ENCODE results near the gene SUSD4. TPM values are rescaled to one million over a fixed set of nuclear protein-coding genes. Genes with fewer than 3 reads are reported as not detected.

The SUSD4 gene
- total and polyA plus RNA-seq, 9 of the 15 experiments (the other 6 are each of a cell fraction or from before 2014, with no cell fraction given): 0.06 to 1.7 (median 0.09) TPM; not detected in 4

DNA sequence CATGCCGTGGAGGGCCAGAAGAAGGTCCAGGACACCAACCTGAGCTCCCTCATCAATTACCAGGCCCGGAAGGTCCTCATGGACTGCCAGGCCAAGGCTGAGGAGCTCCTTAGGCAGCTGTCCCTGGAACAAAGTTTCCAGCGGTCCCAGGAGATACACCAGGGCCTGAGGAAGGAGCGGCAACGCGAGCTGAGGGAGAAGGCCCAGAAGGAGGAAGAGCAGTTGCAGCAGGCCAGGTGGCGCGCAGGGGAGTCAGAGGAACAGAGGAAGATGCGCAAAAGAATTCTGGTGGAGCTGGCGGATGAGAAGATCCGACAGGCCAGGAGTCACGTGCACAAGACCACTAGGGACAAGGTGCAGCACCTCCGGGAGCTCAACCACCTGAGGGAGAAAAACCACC is 30.7 kb upstream of the SUSD4 start:
- H3K36me3 ChIP-seq (ENCODE audit: control insufficient read depth, insufficient read depth, low read length): no peaks in the 10 kb centered on the region
- no peaks in the 10 kb centered on the region for H3K79me2 ChIP-seq (ENCODE audit: control insufficient read depth, insufficient read depth, low read length)
- H3K9me1 ChIP-seq (ENCODE audit: control insufficient read depth, insufficient read depth, low read length): no peaks in the 10 kb centered on the region
- intact Hi-C loops (cut with micrococcal nuclease): no loop called here
- H3K9ac ChIP-seq (ENCODE audit: insufficient read depth in 1 of 2, low read depth in 2 of 2, low read length in 2 of 2): no peak overlapping the region; a peak in 1 of 4 replicates
- H3K27ac ChIP-seq (ENCODE audit: extremely low read depth, low read depth, low read length): no peak overlapping the region
- no peaks in the 10 kb centered on the region for H4K20me1 ChIP-seq (replicated peaks; ENCODE audit: control insufficient read depth, insufficient read depth, low read length)
- peaks cover 0 to 14% of the 10 kb centered on the region in 2 experiments; a peak in 2 of 5 replicates for H3K4me1 ChIP-seq (replicated peaks in 1 of 2; ENCODE audit: control insufficient read depth in 2 of 2, insufficient read depth in 2 of 2, low read length in 2 of 2)
- WGBS (ENCODE audit: insufficient coverage, low coverage, missing lambda C conversion rate): 19% methylated on average over 13 of the region's 13 CpGs
- TF ChIP-seq ZNF263 (CRISPR knock-in tag; IDR thresholded peaks at IDR 0.05; ENCODE audit: borderline replicate concordance) (no peak), NFRKB (IDR thresholded peaks at IDR 0.05; ENCODE audit: low read depth) (no peak), PHF21A (IDR thresholded peaks at IDR 0.05; ENCODE audit: borderline replicate concordance, low read depth) (no peak)
- TF ChIP-seq, protein P1, sequence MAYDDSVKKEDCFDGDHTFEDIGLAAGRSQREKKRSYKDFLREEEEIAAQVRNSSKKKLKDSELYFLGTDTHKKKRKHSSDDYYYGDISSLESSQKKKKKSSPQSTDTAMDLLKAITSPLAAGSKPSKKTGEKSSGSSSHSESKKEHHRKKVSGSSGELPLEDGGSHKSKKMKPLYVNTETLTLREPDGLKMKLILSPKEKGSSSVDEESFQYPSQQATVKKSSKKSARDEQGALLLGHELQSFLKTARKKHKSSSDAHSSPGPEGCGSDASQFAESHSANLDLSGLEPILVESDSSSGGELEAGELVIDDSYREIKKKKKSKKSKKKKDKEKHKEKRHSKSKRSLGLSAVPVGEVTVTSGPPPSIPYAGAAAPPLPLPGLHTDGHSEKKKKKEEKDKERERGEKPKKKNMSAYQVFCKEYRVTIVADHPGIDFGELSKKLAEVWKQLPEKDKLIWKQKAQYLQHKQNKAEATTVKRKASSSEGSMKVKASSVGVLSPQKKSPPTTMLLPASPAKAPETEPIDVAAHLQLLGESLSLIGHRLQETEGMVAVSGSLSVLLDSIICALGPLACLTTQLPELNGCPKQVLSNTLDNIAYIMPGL (CRISPR knock-in tag; IDR thresholded peaks at IDR 0.05): no peak
- TF ChIP-seq, protein P2, sequence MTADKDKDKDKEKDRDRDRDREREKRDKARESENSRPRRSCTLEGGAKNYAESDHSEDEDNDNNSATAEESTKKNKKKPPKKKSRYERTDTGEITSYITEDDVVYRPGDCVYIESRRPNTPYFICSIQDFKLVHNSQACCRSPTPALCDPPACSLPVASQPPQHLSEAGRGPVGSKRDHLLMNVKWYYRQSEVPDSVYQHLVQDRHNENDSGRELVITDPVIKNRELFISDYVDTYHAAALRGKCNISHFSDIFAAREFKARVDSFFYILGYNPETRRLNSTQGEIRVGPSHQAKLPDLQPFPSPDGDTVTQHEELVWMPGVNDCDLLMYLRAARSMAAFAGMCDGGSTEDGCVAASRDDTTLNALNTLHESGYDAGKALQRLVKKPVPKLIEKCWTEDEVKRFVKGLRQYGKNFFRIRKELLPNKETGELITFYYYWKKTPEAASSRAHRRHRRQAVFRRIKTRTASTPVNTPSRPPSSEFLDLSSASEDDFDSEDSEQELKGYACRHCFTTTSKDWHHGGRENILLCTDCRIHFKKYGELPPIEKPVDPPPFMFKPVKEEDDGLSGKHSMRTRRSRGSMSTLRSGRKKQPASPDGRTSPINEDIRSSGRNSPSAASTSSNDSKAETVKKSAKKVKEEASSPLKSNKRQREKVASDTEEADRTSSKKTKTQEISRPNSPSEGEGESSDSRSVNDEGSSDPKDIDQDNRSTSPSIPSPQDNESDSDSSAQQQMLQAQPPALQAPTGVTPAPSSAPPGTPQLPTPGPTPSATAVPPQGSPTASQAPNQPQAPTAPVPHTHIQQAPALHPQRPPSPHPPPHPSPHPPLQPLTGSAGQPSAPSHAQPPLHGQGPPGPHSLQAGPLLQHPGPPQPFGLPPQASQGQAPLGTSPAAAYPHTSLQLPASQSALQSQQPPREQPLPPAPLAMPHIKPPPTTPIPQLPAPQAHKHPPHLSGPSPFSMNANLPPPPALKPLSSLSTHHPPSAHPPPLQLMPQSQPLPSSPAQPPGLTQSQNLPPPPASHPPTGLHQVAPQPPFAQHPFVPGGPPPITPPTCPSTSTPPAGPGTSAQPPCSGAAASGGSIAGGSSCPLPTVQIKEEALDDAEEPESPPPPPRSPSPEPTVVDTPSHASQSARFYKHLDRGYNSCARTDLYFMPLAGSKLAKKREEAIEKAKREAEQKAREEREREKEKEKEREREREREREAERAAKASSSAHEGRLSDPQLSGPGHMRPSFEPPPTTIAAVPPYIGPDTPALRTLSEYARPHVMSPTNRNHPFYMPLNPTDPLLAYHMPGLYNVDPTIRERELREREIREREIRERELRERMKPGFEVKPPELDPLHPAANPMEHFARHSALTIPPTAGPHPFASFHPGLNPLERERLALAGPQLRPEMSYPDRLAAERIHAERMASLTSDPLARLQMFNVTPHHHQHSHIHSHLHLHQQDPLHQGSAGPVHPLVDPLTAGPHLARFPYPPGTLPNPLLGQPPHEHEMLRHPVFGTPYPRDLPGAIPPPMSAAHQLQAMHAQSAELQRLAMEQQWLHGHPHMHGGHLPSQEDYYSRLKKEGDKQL (CRISPR knock-in tag; IDR thresholded peaks at IDR 0.05; ENCODE audit: borderline replicate concordance): no peak
- ATAC-seq: peak; percentile 21; the same call in 2 of the 3 replicates
- no peak for FAIRE-seq
- BruUV-seq (replicated peaks): no TSS peak
- ChIA-PET CTCF (ENCODE audit: low intra/inter-chr PET ratio) (no interaction called here), POLR2A (interaction anchor here (0.5 to 0.8 kb wide), 3 partner anchors 14 to 92 kb away, joined by 3 to 4 read pairs (median 4); no protein-coding TSS in a partner anchor)
- H3K4me2 ChIP-seq (ENCODE audit: insufficient read depth, low read length): no peak overlapping the region
- in situ Hi-C loops (cut with MboI): no loop called here
- no peaks in the 10 kb centered on the region for H3K9me3 ChIP-seq (replicated peaks; ENCODE audit: control insufficient read depth, insufficient read depth, low read depth, low read length)
- no peak overlapping the region for H2AFZ ChIP-seq (ENCODE audit: low read depth, low read length)
- no peak for DNase-seq (ENCODE audit: extremely low read depth in 1 of 4, low spot score in 3 of 4)
- H3K27me3 ChIP-seq (ENCODE audit: control insufficient read depth in 2 of 2, insufficient read depth in 2 of 2, low read length in 2 of 2): peaks cover 22 to 30% of the 10 kb centered on the region in 2 experiments; a peak in 4 of 5 replicates
- no peak overlapping the region for H3K4me3 ChIP-seq

All from K562 (cell line).